Spleen (tissue), 7 donors: ENCODE results near the gene MAPK14.

Experiments
- CTCF ChIP-seq, 11 experiments: fragments of 200-600 bp in 7 of 11; fragments of 450-650 bp in 4 of 11; sonication (generic) in 4 of 11; IDR thresholded peaks in 8 of 11; conservative IDR thresholded peaks in 3 of 11; 1 replicate in 7 of 11; 2 replicates in 4 of 11; pipeline versions ENCODE4 v1.4.0 to v1.8.0; 2016 to 2021; ENCODE audit warnings: antibody characterized with exemption in 11 of 11, inconsistent platforms in 4 of 11, mild to moderate bottlenecking in 1 of 11
- POLR2A ChIP-seq, 3 donors: fragments of 450-650 bp; IDR thresholded peaks; one replicate each; pipeline ENCODE4 v1.5.1; 2017; ENCODE audit warnings: antibody characterized with exemption in 3 of 3, mild to moderate bottlenecking in 1 of 3
- donor health status: DM: no; HTN: no; CAD: no; lungs with moderate emphysema.
- donor health status: DM: no; HTN: no; CAD: no.
- donor health status: DM: no; HTN: no; CAD: no.

GRCh38 chr6:36079601-36080000, 52.0 kb downstream of the MAPK14 start:
- no peak for TF ChIP-seq POLR2A (IDR thresholded peaks at IDR 0.05)
- no peak for TF ChIP-seq CTCF (IDR thresholded peaks at IDR 0.05 in 8 of 11, conservative IDR thresholded peaks at IDR 0.05 in 3 of 11)
